GM12878 (cell line): ENCODE data around the gene MOGAT1. TPM values are rescaled to one million over a fixed set of nuclear protein-coding genes. Genes with fewer than 3 reads are reported as not detected.

Experiments
- CREB1 ChIP-seq: IDR thresholded peaks from 2 replicates; pipeline ENCODE4 v1.6.1; 2012; ENCODE audit warnings: low read depth, mild to moderate bottlenecking, inconsistent platforms
- CREM ChIP-seq: IDR thresholded peaks from 2 replicates; pipeline ENCODE4 v1.6.1; 2014; ENCODE audit warnings: antibody characterized with exemption, low read depth
- DPF2 ChIP-seq: fragments of 450-650 bp; IDR thresholded peaks from 2 replicates; pipeline ENCODE4 v1.6.1; 2017; ENCODE audit warnings: mild to moderate bottlenecking
- EP300 ChIP-seq, 2 experiments: fragments of 150-350 bp in 1 of 2; IDR thresholded peaks; 2 replicates each; pipeline ENCODE4 v1.6.1; 2011 to 2012; ENCODE audit warnings: low read depth in 2 of 2, low read length in 2 of 2, borderline replicate concordance in 1 of 2, improper control_type of control experiment in 1 of 2, inconsistent platforms in 1 of 2; ENCODE audit not compliant: control insufficient read depth in 1 of 2
- ESRRA ChIP-seq: IDR thresholded peaks from 2 replicates; pipeline ENCODE4 v1.6.1; 2012; ENCODE audit warnings: mild to moderate bottlenecking, low read length, improper control_type of control experiment
- HDAC2 ChIP-seq: fragments of 200-600 bp; sonication (generic); IDR thresholded peaks from 2 replicates; pipeline ENCODE4 v1.6.1; 2017
- IRF4 ChIP-seq: IDR thresholded peaks from 2 replicates; pipeline ENCODE4 v1.6.1; 2011; ENCODE audit warnings: low read depth, low read length
- LARP7 ChIP-seq: fragments of 450-650 bp; IDR thresholded peaks from 2 replicates; pipeline ENCODE4 v1.6.1; 2017; ENCODE audit warnings: mild to moderate bottlenecking
- MTA2 ChIP-seq: fragments of 450-650 bp; IDR thresholded peaks from 2 replicates; pipeline ENCODE4 v1.6.1; 2016; ENCODE audit warnings: low read depth, mild to moderate bottlenecking, moderate library complexity
- SMARCA5 ChIP-seq: fragments of 450-650 bp; IDR thresholded peaks from 2 replicates; pipeline ENCODE4 v1.6.1; 2017; ENCODE audit warnings: mild to moderate bottlenecking
- SUPT20H ChIP-seq: IDR thresholded peaks from 2 replicates; pipeline ENCODE4 v1.6.1; 2011; ENCODE audit warnings: low read depth, mild to moderate bottlenecking, low read length, moderate library complexity, borderline replicate concordance; ENCODE audit not compliant: control insufficient read depth
- TCF7 ChIP-seq: IDR thresholded peaks from 2 replicates; pipeline ENCODE4 v1.6.1; 2014; ENCODE audit warnings: antibody characterized with exemption, borderline replicate concordance
- YBX1 ChIP-seq: fragments of 450-650 bp; IDR thresholded peaks from 2 replicates; pipeline ENCODE4 v1.6.1; 2016; ENCODE audit warnings: antibody characterized with exemption
- polyA plus RNA-seq, 11 experiments: library from polyadenylated mRNA; depleted of rRNA in 4 of 11; unstranded in 6 of 11; stranded (reverse) in 5 of 11; fragments of >200 nt; fragmentation: Nextera tagmentation in 4 of 11; fragmentation: Illumina TruSeq in 1 of 11; extraction: Ambion mirVana in 4 of 11; extraction: Trizol in 1 of 11; gene quantifications; 1 replicate in 1 of 11; 2 replicates in 10 of 11; pipeline versions ENCODE4 v1.2.1 to v1.2.3, GENCODE V29; 2011 to 2016; ENCODE audit warnings: inconsistent platforms in 2 of 11, missing spikeins in 2 of 11, low read depth in 1 of 11
- total RNA-seq, 4 experiments: library from RNA; depleted of rRNA in 3 of 4; stranded (reverse); fragments of >200 nt in 3 of 4; fragmentation: Illumina TruSeq in 1 of 4; extraction: Trizol in 1 of 4; gene quantifications; 2 replicates each; pipeline versions ENCODE4 v1.2.1 to v1.2.3, GENCODE V29; 2013 to 2021
- TF ChIP-seq, protein P1 (sequence below): fragments of 450-650 bp; IDR thresholded peaks from 2 replicates; pipeline ENCODE4 v1.6.1; 2017; ENCODE audit warnings: mild to moderate bottlenecking, moderate library complexity
- TF ChIP-seq, protein P2 (sequence below): fragments of 150-350 bp; IDR thresholded peaks from 2 replicates; pipeline ENCODE4 v1.6.1; 2016; ENCODE audit warnings: low read depth, low read length
- TF ChIP-seq, protein P3 (sequence below): fragments of 450-650 bp; conservative IDR thresholded peaks from 2 replicates; pipeline ENCODE4 v1.6.1; 2017; ENCODE audit warnings: mild to moderate bottlenecking, moderate library complexity
- TF ChIP-seq, protein P4 (sequence below): fragments of 450-650 bp; IDR thresholded peaks from 2 replicates; pipeline ENCODE4 v1.6.1; 2016; ENCODE audit warnings: mild to moderate bottlenecking
- TF ChIP-seq, protein P5 (sequence below), 3 experiments: IDR thresholded peaks in 2 of 3; conservative IDR thresholded peaks in 1 of 3; 2 replicates each; pipeline ENCODE4 v1.5.1; 2011; ENCODE audit warnings: low read depth in 3 of 3, low read length in 3 of 3, mild to moderate bottlenecking in 3 of 3, control low read depth in 2 of 3, moderate library complexity in 2 of 3, inconsistent platforms in 1 of 3, mixed read lengths in 1 of 3; ENCODE audit not compliant: control insufficient read depth in 2 of 3, insufficient read depth in 1 of 3; ENCODE audit errors: extremely low read depth in 1 of 3

MOGAT1 gene
- total and polyA plus RNA-seq, 10 of the 15 experiments (the other 5 are each of a cell fraction or from before 2014, with no cell fraction given) = not detected

DNA sequence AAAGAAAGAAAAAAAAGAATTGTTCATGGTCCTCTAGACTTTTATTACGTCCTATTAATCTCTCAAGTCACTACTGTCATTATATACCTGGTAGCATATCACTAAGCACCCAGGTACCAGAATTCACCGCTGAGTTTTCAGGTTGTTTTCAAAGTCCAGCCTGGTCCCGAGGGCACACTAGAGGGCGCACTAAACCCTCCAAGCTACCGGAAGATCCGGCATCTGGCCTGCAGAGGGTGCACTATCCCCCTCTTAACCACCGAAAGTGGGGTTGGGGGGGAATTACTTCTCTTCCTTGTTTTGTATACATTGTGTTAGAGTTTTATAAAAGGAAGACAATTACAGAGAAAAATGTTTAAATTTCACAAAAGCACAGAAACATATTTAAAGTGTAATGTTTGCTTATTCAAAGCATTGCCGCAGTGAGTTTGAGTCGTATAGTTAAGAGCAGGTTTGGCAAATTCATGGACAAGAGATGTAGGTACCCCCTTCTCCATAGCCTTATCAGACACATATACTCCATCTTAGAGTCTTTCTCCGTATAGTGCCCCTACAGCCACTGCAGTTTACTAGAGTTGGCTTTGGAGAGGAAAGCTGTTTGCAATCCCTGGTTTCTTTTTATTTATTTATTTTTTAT is 19.2 kb downstream of the MOGAT1 start (continued):
- TF ChIP-seq, protein P1, sequence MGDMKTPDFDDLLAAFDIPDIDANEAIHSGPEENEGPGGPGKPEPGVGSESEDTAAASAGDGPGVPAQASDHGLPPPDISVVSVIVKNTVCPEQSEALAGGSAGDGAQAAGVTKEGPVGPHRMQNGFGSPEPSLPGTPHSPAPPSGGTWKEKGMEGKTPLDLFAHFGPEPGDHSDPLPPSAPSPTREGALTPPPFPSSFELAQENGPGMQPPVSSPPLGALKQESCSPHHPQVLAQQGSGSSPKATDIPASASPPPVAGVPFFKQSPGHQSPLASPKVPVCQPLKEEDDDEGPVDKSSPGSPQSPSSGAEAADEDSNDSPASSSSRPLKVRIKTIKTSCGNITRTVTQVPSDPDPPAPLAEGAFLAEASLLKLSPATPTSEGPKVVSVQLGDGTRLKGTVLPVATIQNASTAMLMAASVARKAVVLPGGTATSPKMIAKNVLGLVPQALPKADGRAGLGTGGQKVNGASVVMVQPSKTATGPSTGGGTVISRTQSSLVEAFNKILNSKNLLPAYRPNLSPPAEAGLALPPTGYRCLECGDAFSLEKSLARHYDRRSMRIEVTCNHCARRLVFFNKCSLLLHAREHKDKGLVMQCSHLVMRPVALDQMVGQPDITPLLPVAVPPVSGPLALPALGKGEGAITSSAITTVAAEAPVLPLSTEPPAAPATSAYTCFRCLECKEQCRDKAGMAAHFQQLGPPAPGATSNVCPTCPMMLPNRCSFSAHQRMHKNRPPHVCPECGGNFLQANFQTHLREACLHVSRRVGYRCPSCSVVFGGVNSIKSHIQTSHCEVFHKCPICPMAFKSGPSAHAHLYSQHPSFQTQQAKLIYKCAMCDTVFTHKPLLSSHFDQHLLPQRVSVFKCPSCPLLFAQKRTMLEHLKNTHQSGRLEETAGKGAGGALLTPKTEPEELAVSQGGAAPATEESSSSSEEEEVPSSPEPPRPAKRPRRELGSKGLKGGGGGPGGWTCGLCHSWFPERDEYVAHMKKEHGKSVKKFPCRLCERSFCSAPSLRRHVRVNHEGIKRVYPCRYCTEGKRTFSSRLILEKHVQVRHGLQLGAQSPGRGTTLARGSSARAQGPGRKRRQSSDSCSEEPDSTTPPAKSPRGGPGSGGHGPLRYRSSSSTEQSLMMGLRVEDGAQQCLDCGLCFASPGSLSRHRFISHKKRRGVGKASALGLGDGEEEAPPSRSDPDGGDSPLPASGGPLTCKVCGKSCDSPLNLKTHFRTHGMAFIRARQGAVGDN = no peak
- TF ChIP-seq EP300 (IDR thresholded peaks at IDR 0.05; ENCODE audit: borderline replicate concordance in 1 of 2, control insufficient read depth in 1 of 2, low read depth in 2 of 2, low read length in 2 of 2) (no peak), CREB1 (no peak), TCF7 (no peak), YBX1 (no peak), MTA2 (no peak), IRF4 (0 out of 2 replicates have a peak, but pooled peaks have one; percentile 49), DPF2 (no peak), ESRRA (no peak), HDAC2 (no peak), SMARCA5 (peak; percentile 90; the same call in 1 of the 2 replicates), CREM (no peak), SUPT20H (no peak), LARP7 (no peak)
- TF ChIP-seq, protein P2, sequence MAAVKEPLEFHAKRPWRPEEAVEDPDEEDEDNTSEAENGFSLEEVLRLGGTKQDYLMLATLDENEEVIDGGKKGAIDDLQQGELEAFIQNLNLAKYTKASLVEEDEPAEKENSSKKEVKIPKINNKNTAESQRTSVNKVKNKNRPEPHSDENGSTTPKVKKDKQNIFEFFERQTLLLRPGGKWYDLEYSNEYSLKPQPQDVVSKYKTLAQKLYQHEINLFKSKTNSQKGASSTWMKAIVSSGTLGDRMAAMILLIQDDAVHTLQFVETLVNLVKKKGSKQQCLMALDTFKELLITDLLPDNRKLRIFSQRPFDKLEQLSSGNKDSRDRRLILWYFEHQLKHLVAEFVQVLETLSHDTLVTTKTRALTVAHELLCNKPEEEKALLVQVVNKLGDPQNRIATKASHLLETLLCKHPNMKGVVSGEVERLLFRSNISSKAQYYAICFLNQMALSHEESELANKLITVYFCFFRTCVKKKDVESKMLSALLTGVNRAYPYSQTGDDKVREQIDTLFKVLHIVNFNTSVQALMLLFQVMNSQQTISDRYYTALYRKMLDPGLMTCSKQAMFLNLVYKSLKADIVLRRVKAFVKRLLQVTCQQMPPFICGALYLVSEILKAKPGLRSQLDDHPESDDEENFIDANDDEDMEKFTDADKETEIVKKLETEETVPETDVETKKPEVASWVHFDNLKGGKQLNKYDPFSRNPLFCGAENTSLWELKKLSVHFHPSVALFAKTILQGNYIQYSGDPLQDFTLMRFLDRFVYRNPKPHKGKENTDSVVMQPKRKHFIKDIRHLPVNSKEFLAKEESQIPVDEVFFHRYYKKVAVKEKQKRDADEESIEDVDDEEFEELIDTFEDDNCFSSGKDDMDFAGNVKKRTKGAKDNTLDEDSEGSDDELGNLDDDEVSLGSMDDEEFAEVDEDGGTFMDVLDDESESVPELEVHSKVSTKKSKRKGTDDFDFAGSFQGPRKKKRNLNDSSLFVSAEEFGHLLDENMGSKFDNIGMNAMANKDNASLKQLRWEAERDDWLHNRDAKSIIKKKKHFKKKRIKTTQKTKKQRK = no peak
- TF ChIP-seq, protein P3, sequence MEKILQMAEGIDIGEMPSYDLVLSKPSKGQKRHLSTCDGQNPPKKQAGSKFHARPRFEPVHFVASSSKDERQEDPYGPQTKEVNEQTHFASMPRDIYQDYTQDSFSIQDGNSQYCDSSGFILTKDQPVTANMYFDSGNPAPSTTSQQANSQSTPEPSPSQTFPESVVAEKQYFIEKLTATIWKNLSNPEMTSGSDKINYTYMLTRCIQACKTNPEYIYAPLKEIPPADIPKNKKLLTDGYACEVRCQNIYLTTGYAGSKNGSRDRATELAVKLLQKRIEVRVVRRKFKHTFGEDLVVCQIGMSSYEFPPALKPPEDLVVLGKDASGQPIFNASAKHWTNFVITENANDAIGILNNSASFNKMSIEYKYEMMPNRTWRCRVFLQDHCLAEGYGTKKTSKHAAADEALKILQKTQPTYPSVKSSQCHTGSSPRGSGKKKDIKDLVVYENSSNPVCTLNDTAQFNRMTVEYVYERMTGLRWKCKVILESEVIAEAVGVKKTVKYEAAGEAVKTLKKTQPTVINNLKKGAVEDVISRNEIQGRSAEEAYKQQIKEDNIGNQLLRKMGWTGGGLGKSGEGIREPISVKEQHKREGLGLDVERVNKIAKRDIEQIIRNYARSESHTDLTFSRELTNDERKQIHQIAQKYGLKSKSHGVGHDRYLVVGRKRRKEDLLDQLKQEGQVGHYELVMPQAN = no peak
- TF ChIP-seq, protein P4, sequence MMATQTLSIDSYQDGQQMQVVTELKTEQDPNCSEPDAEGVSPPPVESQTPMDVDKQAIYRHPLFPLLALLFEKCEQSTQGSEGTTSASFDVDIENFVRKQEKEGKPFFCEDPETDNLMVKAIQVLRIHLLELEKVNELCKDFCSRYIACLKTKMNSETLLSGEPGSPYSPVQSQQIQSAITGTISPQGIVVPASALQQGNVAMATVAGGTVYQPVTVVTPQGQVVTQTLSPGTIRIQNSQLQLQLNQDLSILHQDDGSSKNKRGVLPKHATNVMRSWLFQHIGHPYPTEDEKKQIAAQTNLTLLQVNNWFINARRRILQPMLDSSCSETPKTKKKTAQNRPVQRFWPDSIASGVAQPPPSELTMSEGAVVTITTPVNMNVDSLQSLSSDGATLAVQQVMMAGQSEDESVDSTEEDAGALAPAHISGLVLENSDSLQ = no peak
- TF ChIP-seq, protein P5, sequence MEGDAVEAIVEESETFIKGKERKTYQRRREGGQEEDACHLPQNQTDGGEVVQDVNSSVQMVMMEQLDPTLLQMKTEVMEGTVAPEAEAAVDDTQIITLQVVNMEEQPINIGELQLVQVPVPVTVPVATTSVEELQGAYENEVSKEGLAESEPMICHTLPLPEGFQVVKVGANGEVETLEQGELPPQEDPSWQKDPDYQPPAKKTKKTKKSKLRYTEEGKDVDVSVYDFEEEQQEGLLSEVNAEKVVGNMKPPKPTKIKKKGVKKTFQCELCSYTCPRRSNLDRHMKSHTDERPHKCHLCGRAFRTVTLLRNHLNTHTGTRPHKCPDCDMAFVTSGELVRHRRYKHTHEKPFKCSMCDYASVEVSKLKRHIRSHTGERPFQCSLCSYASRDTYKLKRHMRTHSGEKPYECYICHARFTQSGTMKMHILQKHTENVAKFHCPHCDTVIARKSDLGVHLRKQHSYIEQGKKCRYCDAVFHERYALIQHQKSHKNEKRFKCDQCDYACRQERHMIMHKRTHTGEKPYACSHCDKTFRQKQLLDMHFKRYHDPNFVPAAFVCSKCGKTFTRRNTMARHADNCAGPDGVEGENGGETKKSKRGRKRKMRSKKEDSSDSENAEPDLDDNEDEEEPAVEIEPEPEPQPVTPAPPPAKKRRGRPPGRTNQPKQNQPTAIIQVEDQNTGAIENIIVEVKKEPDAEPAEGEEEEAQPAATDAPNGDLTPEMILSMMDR (IDR thresholded peaks at IDR 0.05 in 2 of 3, conservative IDR thresholded peaks at IDR 0.05 in 1 of 3; ENCODE audit: control insufficient read depth in 2 of 3, extremely low read depth in 1 of 3, insufficient read depth in 1 of 3, low read depth in 3 of 3, low read length in 3 of 3) = peak; percentile 99 to 100 (median 100); a peak in 5 of 6 replicates
